Measurements from ENCODE around the gene DNM3.

The DNM3 gene

DNA sequence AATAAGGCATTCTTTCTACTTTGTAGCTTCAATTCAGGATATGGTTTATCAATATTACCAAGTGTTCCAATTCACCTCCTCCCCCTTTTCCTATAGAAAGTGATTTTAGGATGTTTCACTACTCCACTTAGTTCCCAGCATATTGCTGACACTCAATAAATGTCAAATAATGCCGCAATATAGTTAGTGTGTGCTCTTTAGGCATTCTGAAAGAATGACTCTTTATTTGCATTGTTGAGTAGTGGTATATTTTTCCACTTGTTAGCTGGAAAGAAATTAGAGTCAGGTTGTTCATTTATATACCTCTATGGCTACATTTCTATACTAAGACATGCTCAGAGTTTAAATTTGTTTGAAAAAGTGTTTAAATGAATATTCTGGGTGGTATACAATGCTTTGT is 424.6 kb downstream of the DNM3 start:
- H3K4me3 ChIP-seq (ENCODE audit: low read length): no peak overlapping the region
- no peak for DNase-seq (ENCODE audit: low read depth)
- TF ChIP-seq, protein P1, sequence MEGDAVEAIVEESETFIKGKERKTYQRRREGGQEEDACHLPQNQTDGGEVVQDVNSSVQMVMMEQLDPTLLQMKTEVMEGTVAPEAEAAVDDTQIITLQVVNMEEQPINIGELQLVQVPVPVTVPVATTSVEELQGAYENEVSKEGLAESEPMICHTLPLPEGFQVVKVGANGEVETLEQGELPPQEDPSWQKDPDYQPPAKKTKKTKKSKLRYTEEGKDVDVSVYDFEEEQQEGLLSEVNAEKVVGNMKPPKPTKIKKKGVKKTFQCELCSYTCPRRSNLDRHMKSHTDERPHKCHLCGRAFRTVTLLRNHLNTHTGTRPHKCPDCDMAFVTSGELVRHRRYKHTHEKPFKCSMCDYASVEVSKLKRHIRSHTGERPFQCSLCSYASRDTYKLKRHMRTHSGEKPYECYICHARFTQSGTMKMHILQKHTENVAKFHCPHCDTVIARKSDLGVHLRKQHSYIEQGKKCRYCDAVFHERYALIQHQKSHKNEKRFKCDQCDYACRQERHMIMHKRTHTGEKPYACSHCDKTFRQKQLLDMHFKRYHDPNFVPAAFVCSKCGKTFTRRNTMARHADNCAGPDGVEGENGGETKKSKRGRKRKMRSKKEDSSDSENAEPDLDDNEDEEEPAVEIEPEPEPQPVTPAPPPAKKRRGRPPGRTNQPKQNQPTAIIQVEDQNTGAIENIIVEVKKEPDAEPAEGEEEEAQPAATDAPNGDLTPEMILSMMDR (conservative IDR thresholded peaks at IDR 0.05; ENCODE audit: low read depth, low read length): no peak

DNA sequence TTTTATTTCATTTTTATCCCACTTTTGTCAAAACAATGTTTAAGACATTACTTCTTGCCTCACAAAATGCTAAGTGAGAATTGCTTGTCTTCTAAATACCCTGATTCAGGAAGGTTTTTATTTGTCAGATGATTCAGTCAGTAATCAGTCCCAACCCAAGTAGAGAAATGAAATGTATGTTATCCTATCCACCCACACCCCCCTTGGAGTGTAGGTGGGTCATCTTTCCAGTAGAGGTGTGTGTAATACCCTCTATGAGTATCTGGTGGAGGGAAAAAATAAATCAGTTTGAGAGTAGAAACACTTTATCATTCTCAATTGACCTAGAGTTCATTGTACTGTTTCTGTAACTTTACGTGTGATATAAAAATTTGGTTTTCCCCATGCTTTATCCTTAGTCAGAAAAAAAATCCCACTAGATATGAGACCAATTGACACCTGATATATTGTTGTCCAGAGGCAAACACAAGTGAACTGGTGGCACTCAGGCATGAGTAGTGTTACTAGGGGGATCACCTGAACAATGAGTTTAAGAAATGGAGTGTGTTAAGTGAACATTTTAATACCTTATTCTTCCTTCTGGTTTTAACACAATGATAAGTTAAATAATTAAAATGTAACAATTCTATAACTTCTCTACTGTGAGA is 425.4 kb downstream of the DNM3 start:
- DNase-seq (ENCODE audit: low read depth): no peak
- H3K4me3 ChIP-seq (ENCODE audit: low read length): no peak overlapping the region
- TF ChIP-seq, protein P1 (conservative IDR thresholded peaks at IDR 0.05; ENCODE audit: low read depth, low read length): no peak

DNA sequence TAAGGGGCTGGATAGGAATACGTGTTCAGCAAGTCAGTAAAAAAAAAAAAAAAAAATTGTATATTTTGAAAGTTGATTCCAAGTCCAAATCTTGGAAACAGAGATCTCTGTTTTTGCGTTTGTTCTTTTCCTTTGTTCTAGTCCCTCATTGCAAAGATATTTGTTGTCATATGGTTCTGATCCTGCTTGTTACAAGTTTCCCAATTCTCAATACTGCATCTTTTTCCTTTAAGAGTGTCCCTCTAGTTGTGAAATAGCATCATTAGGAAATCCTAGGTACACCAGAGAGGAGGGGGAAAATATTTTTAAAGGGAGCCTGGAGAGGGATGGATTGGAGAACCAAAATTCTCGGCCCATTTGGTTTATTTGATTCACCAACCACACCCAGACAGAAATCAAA is 426.9 kb downstream of the DNM3 start:
- TF ChIP-seq, protein P1 (conservative IDR thresholded peaks at IDR 0.05; ENCODE audit: low read depth, low read length): no peak

DNA sequence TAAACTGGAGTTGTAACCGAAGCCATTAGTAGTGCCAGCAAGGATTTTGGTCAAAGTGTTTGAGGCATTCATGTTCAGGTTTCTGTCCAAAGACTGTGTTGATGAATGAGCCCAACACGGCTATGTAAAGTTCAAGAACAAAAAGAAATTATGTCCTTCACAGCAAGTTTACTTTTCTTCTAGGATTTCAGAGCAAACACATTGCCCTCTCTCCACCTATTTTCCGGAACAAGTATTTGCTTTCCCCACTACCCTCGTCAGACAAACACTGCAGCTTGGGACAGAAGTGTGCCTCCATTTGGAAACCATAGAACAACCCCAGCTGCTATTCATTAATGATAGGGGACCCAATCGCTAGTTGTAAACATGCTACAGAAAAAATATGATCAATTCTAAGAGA is 427.8 kb downstream of the DNM3 start:
- TF ChIP-seq, protein P1 (conservative IDR thresholded peaks at IDR 0.05; ENCODE audit: low read depth, low read length): no peak
- no peak overlapping the region for H3K4me3 ChIP-seq (ENCODE audit: low read length)
- DNase-seq (ENCODE audit: low read depth): no peak

More for the DNA sequence above, 426.9 kb downstream of the DNM3 start:
- DNase-seq (ENCODE audit: low read depth): no peak
- H3K4me3 ChIP-seq (ENCODE audit: low read length): no peak overlapping the region

DNA sequence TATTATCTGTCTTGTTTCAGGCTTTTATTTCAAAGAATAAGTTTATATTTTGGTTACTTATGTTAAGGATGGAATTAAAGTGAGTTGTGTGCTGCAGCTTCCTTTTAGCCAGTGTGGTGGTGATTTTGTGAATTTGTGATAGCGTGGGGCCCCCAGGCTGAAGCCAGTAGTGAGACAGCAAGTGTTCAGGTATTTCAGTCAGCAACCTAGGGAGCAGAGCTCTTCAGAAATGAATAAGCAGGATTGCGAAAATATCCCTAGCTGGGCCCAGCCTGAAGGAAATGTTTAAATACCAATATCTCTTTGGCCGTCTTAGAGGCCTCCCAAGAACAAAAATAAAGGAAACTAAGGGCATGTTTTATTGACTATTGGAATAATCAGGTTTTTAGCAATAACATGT is 428.3 kb downstream of the DNM3 start:
- no peak for DNase-seq (ENCODE audit: low read depth)
- no peak overlapping the region for H3K4me3 ChIP-seq (ENCODE audit: low read length)
- TF ChIP-seq, protein P1 (conservative IDR thresholded peaks at IDR 0.05; ENCODE audit: low read depth, low read length): no peak

DNA sequence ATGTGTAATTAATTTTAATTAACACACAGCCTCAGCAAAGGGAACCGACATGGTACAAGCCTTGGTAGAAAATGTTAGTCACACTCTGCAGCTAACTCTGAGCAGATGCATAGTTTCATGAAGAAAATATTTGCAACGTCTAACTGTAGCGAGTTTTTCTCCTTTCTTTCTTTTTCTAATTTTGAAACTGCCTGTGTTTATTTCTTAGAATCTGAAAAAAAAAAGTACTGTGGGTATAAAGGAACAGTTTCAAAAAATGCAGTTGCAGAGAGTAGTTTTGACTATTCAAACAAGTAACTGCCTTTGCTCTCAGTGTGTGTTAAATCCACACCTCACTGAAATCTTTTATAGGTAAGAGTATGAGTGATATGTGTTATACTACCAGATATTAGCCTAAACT is 429.3 kb downstream of the DNM3 start:
- TF ChIP-seq, protein P1 (conservative IDR thresholded peaks at IDR 0.05; ENCODE audit: low read depth, low read length): no peak
- H3K4me3 ChIP-seq (ENCODE audit: low read length): no peak overlapping the region
- no peak for DNase-seq (ENCODE audit: low read depth)

DNA sequence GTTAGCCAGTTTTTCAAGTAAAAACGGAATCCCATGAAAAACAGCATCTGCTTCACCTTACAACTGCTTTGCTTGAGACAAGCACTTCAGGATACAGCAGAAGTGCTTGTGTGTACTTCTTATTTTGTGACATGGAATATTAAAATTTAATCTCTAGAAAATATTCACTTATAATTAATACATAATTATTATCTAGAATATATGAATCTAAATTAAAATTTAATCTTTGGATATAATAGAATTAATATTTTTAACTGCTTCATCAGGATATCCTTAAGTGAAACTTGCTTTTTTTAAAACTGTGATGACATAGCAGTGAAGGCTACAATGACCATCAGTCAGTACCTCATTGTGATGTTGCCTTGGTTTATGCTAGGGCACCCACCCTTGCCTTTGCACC is 430.8 kb downstream of the DNM3 start:
- TF ChIP-seq, protein P1 (conservative IDR thresholded peaks at IDR 0.05; ENCODE audit: low read depth, low read length): no peak
- DNase-seq (ENCODE audit: low read depth): no peak
- H3K4me3 ChIP-seq (ENCODE audit: low read length): no peak overlapping the region
